Measurements from ENCODE around the gene AKR1C2.
"Not testable (repeated sequence)": the region's sequence is repeated elsewhere in the genome, so short reads cannot be mapped to it uniquely, and the experiment has no call there.

The AKR1C2 gene

GRCh38 chr10:4953405-4953804 is 50.3 kb downstream of the AKR1C2 start:
- no peak for DNase-seq

GRCh38 chr10:4951512-4952162 is 52.0 kb downstream of the AKR1C2 start:
- not testable (repeated sequence) for DNase-seq

- no peak for DNase-seq
These were observed 55.7 kb downstream of the AKR1C2 start for GRCh38 chr10:4947635-4948596.

GRCh38 chr10:4947039-4947634 is 56.5 kb downstream of the AKR1C2 start:
- DNase-seq: no peak

- DNase-seq: no peak
These were observed 57.6 kb downstream of the AKR1C2 start for GRCh38 chr10:4945766-4946717.

- no peak for DNase-seq
These were observed 58.8 kb downstream of the AKR1C2 start for GRCh38 chr10:4944841-4945240.

- DNase-seq: no peak
These were observed 59.8 kb downstream of the AKR1C2 start for GRCh38 chr10:4943821-4944220.

GRCh38 chr10:4943416-4943815 is 60.2 kb downstream of the AKR1C2 start:
- DNase-seq: not testable (repeated sequence)

GRCh38 chr10:4942931-4943330 is 60.7 kb downstream of the AKR1C2 start:
- DNase-seq: not testable (repeated sequence)

GRCh38 chr10:4941540-4942330 is 61.9 kb downstream of the AKR1C2 start:
- no peak for DNase-seq

GRCh38 chr10:4940909-4941308 is 62.7 kb downstream of the AKR1C2 start:
- not testable (repeated sequence) for DNase-seq

- not testable (repeated sequence) for DNase-seq
These were observed 63.6 kb downstream of the AKR1C2 start for GRCh38 chr10:4940073-4940428.

GRCh38 chr10:4939224-4940072 is 64.2 kb downstream of the AKR1C2 start:
- DNase-seq: no peak
